ENCODE data around the gene ZNF541.

ZNF541 gene

DNA sequence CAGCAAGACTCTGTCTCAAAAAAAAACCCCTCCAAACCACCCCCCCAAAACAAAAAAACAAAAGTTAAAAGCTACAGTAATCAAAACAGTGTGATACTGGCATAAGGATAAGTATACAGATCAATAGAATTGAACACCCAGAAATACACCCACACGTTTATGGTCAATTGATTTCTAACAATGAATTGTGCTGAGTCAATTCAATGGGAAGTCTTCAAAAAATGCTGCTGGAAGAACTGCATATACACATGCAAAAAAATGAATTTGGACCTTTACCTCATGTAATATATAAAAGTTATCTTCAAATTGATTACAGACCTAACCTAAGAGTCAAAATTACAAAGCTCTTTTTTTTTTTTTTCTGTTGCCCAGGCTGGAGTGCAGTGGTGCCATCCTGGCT, 38.3 kb downstream of the ZNF541 start:
- no peaks in the 10 kb centered on the region for H4K20me1 ChIP-seq (ENCODE audit: insufficient read depth, low read length)
- no peak for TF ChIP-seq CTCF (IDR thresholded peaks at IDR 0.05; ENCODE audit: low read depth, low read length)
- no peak for TF ChIP-seq EZH2phosphoT487 (IDR thresholded peaks at IDR 0.05; ENCODE audit: low read depth)

DNA sequence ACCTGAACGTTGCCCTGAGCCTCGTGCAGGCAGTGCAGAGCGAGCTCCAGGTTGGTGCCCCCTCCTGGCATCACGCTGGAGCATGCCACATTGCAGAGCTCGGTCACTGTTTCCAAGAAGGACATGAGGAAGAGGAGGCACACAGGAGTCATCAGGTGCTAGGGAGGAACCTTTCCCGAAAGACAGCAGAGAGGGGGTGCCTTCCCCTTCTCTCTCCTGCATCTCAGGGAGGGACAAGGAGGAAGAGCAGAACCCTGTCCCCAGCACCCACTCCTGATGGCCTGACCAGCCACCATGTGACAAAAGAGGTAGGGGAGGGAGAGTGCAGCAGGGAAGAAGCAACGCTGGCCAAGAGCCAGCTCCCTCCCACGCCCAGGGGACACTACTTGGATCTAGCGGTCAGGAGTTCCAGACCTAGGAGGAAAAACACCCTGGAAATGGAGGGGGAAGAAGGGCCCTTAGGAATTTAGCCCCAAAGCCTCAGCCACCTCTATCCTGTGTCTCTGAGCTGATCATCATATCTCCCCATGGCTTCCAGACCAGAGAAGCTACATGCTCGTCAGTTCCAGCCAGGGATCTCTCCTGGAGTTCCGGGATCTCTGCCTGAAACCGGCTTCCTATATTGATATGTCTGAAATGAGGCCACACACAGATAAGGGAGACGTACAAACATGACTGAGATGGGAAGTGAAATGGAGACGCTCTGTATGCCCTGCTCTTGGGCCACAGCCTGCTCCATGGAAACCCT, 41.1 kb downstream of the ZNF541 start:
- Histone ChIP-seq H3K4me2 (ENCODE audit: low read length) (no peak overlapping the region), H3K36me3 (replicated peaks; ENCODE audit: low read depth, low read length) (no peaks in the 10 kb centered on the region), H3K4me1 (ENCODE audit: low read length) (no peaks in the 10 kb centered on the region), H3K27me3 (ENCODE audit: low read depth, low read length) (peaks cover 23% of the 10 kb centered on the region), H3K4me3 (ENCODE audit: low read length) (no peak overlapping the region), H3K27ac (ENCODE audit: low read length) (no peak overlapping the region), H3K9ac (ENCODE audit: low read length) (no peak overlapping the region), H2AFZ (ENCODE audit: low read depth, low read length) (no peak overlapping the region), H4K20me1 (ENCODE audit: insufficient read depth, low read length) (no peaks in the 10 kb centered on the region), H3K79me2 (ENCODE audit: low read length) (no peaks in the 10 kb centered on the region), H3K9me3 (ENCODE audit: insufficient read depth, low read length) (no peaks in the 10 kb centered on the region)
- no peak for TF ChIP-seq EZH2phosphoT487 (IDR thresholded peaks at IDR 0.05; ENCODE audit: low read depth)
- TF ChIP-seq CTCF (IDR thresholded peaks at IDR 0.05; ENCODE audit: low read depth, low read length) = no peak

More for the DNA sequence above, 38.3 kb downstream of the ZNF541 start:
- Histone ChIP-seq H3K9ac (ENCODE audit: low read length) (no peak overlapping the region), H3K4me3 (ENCODE audit: low read length) (no peak overlapping the region), H3K27ac (ENCODE audit: low read length) (no peak overlapping the region), H3K79me2 (ENCODE audit: low read length) (no peaks in the 10 kb centered on the region), H3K4me1 (ENCODE audit: low read length) (peaks cover 7% of the 10 kb centered on the region; the same call in 1 of the 2 replicates), H3K36me3 (replicated peaks; ENCODE audit: low read depth, low read length) (no peaks in the 10 kb centered on the region), H2AFZ (ENCODE audit: low read depth, low read length) (no peak overlapping the region), H3K4me2 (ENCODE audit: low read length) (no peak overlapping the region), H3K27me3 (ENCODE audit: low read depth, low read length) (peaks cover 14% of the 10 kb centered on the region), H3K9me3 (ENCODE audit: insufficient read depth, low read length) (no peaks in the 10 kb centered on the region)

DNA sequence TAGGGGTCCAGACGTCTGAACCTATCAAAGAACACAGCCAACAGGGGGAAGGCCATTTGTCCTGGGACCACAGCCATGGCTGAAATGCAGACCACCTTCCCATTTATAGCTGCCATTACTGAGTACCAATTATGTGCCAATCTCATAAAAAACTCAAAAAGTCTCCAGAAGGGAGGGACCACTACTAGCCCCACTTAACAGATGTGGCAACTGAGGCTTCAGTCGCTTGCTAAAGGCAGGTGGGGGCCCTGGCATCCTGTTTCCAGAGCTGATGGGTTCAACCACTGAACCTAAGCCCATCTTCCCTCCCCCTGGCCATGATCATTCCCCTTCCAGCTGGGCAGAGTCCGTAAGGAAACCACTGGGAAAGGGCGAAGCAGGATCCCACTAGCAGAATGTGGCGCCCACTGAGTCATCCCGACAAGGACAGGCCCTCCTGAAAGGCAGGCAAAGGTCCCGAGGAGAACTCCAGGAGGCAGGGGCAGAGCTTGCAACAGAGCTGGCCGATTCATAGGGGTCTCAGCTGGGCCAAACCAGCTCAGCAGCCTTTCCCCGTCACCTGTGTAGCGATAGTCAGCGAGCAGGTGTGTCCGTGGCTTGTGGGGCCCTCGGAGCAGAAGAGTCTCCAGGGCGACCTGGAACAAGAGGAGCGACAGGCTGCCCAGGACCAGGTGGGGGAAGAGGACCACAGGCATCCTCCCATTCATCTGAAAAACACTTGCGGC, 43.8 kb downstream of the ZNF541 start:
- H3K4me2 ChIP-seq (ENCODE audit: low read length) = no peak overlapping the region
- no peak overlapping the region for H3K4me3 ChIP-seq (ENCODE audit: low read length)
- no peak overlapping the region for H3K9ac ChIP-seq (ENCODE audit: low read length)
- H2AFZ ChIP-seq (ENCODE audit: low read depth, low read length) = no peak overlapping the region
- H3K9me3 ChIP-seq (ENCODE audit: insufficient read depth, low read length) = no peaks in the 10 kb centered on the region
- H3K27ac ChIP-seq (ENCODE audit: low read length) = no peak overlapping the region
- H3K4me1 ChIP-seq (ENCODE audit: low read length) = no peaks in the 10 kb centered on the region
- peaks cover 30% of the 10 kb centered on the region for H3K27me3 ChIP-seq (ENCODE audit: low read depth, low read length)
- no peaks in the 10 kb centered on the region for H3K36me3 ChIP-seq (replicated peaks; ENCODE audit: low read depth, low read length)
- H4K20me1 ChIP-seq (ENCODE audit: insufficient read depth, low read length) = no peaks in the 10 kb centered on the region
- no peaks in the 10 kb centered on the region for H3K79me2 ChIP-seq (ENCODE audit: low read length)
- TF ChIP-seq CTCF (IDR thresholded peaks at IDR 0.05; ENCODE audit: low read depth, low read length) = no peak
- TF ChIP-seq EZH2phosphoT487 (IDR thresholded peaks at IDR 0.05; ENCODE audit: low read depth) = no peak

- Histone ChIP-seq H3K4me3 (ENCODE audit: low read length) (no peak overlapping the region), H3K27ac (ENCODE audit: low read length) (no peak overlapping the region), H3K36me3 (replicated peaks; ENCODE audit: low read depth, low read length) (no peaks in the 10 kb centered on the region), H3K9me3 (ENCODE audit: insufficient read depth, low read length) (no peaks in the 10 kb centered on the region), H3K4me2 (ENCODE audit: low read length) (no peak overlapping the region), H3K27me3 (ENCODE audit: low read depth, low read length) (peaks cover 38% of the 10 kb centered on the region), H3K79me2 (ENCODE audit: low read length) (no peaks in the 10 kb centered on the region), H3K9ac (ENCODE audit: low read length) (no peak overlapping the region), H4K20me1 (ENCODE audit: insufficient read depth, low read length) (no peaks in the 10 kb centered on the region), H3K4me1 (ENCODE audit: low read length) (no peaks in the 10 kb centered on the region), H2AFZ (ENCODE audit: low read depth, low read length) (no peak overlapping the region)
- TF ChIP-seq EZH2phosphoT487 (IDR thresholded peaks at IDR 0.05; ENCODE audit: low read depth) = no peak
- TF ChIP-seq CTCF (IDR thresholded peaks at IDR 0.05; ENCODE audit: low read depth, low read length) = no peak
Observed at GRCh38 chr19:47526798-47527197, 46.1 kb downstream of the ZNF541 start.

Data from OCI-LY3 (cell line).